ENCODE results near the gene TMCO4.

GRCh38 chr1:19764848-19765247, 34.9 kb downstream of the TMCO4 start:
- TF ChIP-seq CTCF (tag by site-specific recombination; IDR thresholded peaks at IDR 0.05): no peak
- no peak for TF ChIP-seq ZNF843 (tag by site-specific recombination; IDR thresholded peaks at IDR 0.05)
